Left lung (tissue), 10 donors: ENCODE data around the gene NOTCH4. TPM values are rescaled to one million over a fixed set of nuclear protein-coding genes. Genes with fewer than 3 reads are reported as not detected.

Experiments used
- ATAC-seq: fragments of 200-7000 bp; cut with Tn5 transposase; one replicate; pipeline ENCODE4 v1.9.1; 2020; ENCODE audit warnings: moderate library complexity
- DNase-seq, 4 donors: peaks; one replicate each; pipeline ENCODE4 v3.0.0-alpha.2; 2013 to 2020
- H3K27ac ChIP-seq, 2 donors: fragments of 200-600 bp; sonication (generic) in 1 of 2; one replicate each; pipeline versions ENCODE4 v1.5.0 to v1.8.0; 2020 to 2021
- H3K27me3 ChIP-seq, 2 donors: fragments of 200-600 bp; sonication (generic) in 1 of 2; one replicate each; pipeline versions ENCODE4 v1.5.0 to v1.8.0; 2020 to 2021
- H3K36me3 ChIP-seq, 2 donors: fragments of 200-600 bp; sonication (generic) in 1 of 2; one replicate each; pipeline versions ENCODE4 v1.5.0 to v1.8.0; 2020 to 2021
- H3K4me1 ChIP-seq, 2 donors: fragments of 200-600 bp; one replicate each; pipeline ENCODE4 v1.8.0; 2021
- H3K4me3 ChIP-seq, 2 donors: fragments of 200-600 bp; sonication (generic) in 1 of 2; one replicate each; pipeline versions ENCODE4 v1.5.0 to v1.8.0; 2020 to 2021; ENCODE audit warnings: mild to moderate bottlenecking in 1 of 2
- H3K9me3 ChIP-seq, 2 donors: fragments of 200-600 bp; sonication (generic) in 1 of 2; one replicate each; pipeline versions ENCODE4 v1.5.0 to v1.8.0; 2020 to 2021
- intact Hi-C, 2 donors: fragments of 100-400 bp; cut with DNase I; formaldehyde crosslinking; loops; one replicate each; pipeline versions ENCODE4 v1.11.2 to v1.14.2; 2022
- polyA plus RNA-seq, 6 donors: library from polyadenylated mRNA; unstranded; fragments of 120-200 nt; gene quantifications; one replicate each; pipeline ENCODE4 v1.2.1, GENCODE V29; 2013; ENCODE audit not compliant: insufficient read length in 6 of 6
- total RNA-seq, 2 donors: library from RNA; stranded (reverse); fragmentation: NEBNext Ultra II Directional; extraction: Animal tissue kit (Norgen Biotek cat#: 25700); gene quantifications; one replicate each; pipeline ENCODE4 v1.2.1, GENCODE V29; 2021
- TF ChIP-seq, protein P1 (sequence below), 2 donors: fragments of 200-600 bp; sonication (generic) in 1 of 2; IDR thresholded peaks; one replicate each; pipeline versions ENCODE4 v1.5.0 to v1.8.0; 2021; ENCODE audit warnings: antibody characterized with exemption in 2 of 2
- donor health status: DM: no; HTN: yes; CAD: no.
- donor health status: DM: no; HTN: no; CAD: no.

NOTCH4 gene
- total and polyA plus RNA-seq, 8 donors = 37.0 to 58.4 (median 50.7) TPM

GRCh38 chr6:32239462-32239861 is 15.6 kb upstream of the NOTCH4 start:
- DNase-seq = no peak
- no peaks in the 10 kb centered on the region for H3K36me3 ChIP-seq
- H3K27ac ChIP-seq = no peak overlapping the region
- no peaks in the 10 kb centered on the region for H3K9me3 ChIP-seq
- H3K27me3 ChIP-seq = no peaks in the 10 kb centered on the region
- intact Hi-C loops = no loop called here
- H3K4me1 ChIP-seq = peaks cover 0 to 5% of the 10 kb centered on the region in 2 donors
- ATAC-seq = no peak
- TF ChIP-seq, protein P1, sequence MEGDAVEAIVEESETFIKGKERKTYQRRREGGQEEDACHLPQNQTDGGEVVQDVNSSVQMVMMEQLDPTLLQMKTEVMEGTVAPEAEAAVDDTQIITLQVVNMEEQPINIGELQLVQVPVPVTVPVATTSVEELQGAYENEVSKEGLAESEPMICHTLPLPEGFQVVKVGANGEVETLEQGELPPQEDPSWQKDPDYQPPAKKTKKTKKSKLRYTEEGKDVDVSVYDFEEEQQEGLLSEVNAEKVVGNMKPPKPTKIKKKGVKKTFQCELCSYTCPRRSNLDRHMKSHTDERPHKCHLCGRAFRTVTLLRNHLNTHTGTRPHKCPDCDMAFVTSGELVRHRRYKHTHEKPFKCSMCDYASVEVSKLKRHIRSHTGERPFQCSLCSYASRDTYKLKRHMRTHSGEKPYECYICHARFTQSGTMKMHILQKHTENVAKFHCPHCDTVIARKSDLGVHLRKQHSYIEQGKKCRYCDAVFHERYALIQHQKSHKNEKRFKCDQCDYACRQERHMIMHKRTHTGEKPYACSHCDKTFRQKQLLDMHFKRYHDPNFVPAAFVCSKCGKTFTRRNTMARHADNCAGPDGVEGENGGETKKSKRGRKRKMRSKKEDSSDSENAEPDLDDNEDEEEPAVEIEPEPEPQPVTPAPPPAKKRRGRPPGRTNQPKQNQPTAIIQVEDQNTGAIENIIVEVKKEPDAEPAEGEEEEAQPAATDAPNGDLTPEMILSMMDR (IDR thresholded peaks at IDR 0.05) = no peak
- H3K4me3 ChIP-seq = no peak overlapping the region

DNA sequence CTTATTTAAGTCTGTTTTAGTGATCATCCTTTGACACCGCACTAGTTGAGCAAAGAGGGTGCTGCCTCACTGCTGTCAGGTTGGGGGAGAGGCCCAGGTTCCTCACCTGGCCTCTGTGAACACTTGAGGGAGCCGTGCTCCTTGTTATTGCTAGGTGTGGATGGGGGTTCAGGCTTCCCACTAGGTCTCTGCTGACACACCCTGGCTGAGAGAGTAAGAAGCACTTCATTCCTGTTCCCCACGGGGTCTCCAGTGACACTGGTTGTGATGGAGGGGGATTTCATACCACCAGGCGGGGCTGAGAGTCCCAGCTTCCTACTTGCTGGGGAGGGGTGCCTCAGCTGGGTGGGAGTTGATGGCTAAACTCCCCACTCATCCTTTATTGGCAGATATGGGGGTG is 11.1 kb upstream of the NOTCH4 start:
- no peaks in the 10 kb centered on the region for H3K9me3 ChIP-seq
- TF ChIP-seq, protein P1 (IDR thresholded peaks at IDR 0.05) = no peak
- no peaks in the 10 kb centered on the region for H3K36me3 ChIP-seq
- no peaks in the 10 kb centered on the region for H3K4me1 ChIP-seq
- intact Hi-C loops = no loop called here
- H3K27me3 ChIP-seq = no peaks in the 10 kb centered on the region
- H3K4me3 ChIP-seq = no peak overlapping the region
- peak overlapping the region in 1 of 2 donors; percentile 61 for H3K27ac ChIP-seq
- ATAC-seq (no peak), DNase-seq (no peak)

GRCh38 chr6:32226434-32226833 is 2.6 kb upstream of the NOTCH4 start:
- Histone ChIP-seq H3K36me3 (no peaks in the 10 kb centered on the region), H3K4me3 (no peak overlapping the region), H3K27me3 (peaks cover 0 to 7% of the 10 kb centered on the region in 2 donors), H3K9me3 (no peaks in the 10 kb centered on the region), H3K27ac (peak overlapping the region in 1 of 2 donors; percentile 13), H3K4me1 (peaks cover 0 to 5% of the 10 kb centered on the region in 2 donors)
- intact Hi-C loops = no loop called here
- DNase-seq = no peak
- no peak for ATAC-seq
- TF ChIP-seq, protein P1 (IDR thresholded peaks at IDR 0.05) = no peak

GRCh38 chr6:32224696-32225095 is 829 bp upstream of the NOTCH4 start:
- Histone ChIP-seq H3K27ac (peak overlapping the region in 1 of 2 donors; percentile 49), H3K4me1 (peaks cover 0 to 5% of the 10 kb centered on the region in 2 donors), H3K9me3 (no peaks in the 10 kb centered on the region), H3K36me3 (no peaks in the 10 kb centered on the region), H3K4me3 (no peak overlapping the region), H3K27me3 (peaks cover 0 to 7% of the 10 kb centered on the region in 2 donors)
- intact Hi-C loops = no loop called here
- ATAC-seq = no peak
- TF ChIP-seq, protein P1 (IDR thresholded peaks at IDR 0.05) = no peak
- no peak for DNase-seq

DNA sequence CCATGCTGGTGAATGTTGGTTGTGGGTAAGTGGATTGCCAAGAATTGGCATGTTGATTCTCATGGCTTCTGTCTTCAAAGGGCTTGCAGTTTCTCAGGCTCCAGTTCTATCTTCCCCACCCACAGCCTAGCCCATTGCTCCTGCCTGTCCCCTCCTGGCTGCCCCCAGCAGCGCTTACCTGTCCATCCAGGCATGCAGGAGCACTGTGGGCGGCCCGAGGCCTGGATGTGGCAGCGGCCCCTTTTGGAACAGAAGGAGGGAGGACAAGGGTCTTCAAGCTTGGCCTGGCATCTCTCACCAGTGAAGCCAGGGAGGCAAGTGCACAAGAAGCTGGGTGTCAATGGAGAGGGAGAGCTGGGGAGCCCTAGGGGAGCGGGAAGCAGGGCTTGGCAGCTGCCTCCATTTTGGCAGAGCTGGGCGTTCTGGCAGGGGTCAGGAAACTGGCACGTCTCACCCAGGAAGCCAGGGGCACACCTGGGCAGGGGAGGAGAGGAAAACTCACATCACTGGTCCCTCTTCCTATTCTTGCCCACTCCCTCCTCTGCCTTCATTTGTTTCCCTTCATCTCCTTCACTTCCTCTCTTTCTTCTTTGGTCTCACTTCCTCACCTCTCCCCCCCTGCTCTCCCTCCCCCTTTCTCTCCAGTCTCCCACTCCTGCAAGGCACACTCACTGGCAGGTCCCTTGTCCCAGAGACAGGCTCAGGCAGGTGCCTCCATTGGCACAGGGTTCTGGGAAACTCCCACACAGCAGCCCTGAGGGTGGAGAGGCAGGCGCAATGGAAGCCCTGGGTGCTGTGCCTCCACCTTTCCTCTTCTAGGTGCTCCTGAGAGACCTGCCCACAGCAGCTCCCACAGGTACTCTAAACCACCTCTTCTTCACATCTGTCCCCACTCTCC is 1.3 kb downstream of the NOTCH4 start:
- peaks cover 0 to 5% of the 10 kb centered on the region in 2 donors for H3K4me1 ChIP-seq
- peak overlapping the region in 1 of 2 donors; percentile 37 for H3K4me3 ChIP-seq
- peaks cover 0 to 4% of the 10 kb centered on the region in 2 donors for H3K36me3 ChIP-seq
- peak overlapping the region; percentile 5 to 19 for H3K27ac ChIP-seq
- DNase-seq (no peak), ATAC-seq (no peak)
- no peaks in the 10 kb centered on the region for H3K9me3 ChIP-seq
- TF ChIP-seq, protein P1 (IDR thresholded peaks at IDR 0.05) = no peak
- H3K27me3 ChIP-seq = peaks cover 0 to 7% of the 10 kb centered on the region in 2 donors
- intact Hi-C loops = no loop called here
